ENCODE results near the gene C12orf76.
"Not testable (repeated sequence)": the region's sequence is repeated elsewhere in the genome, so short reads cannot be mapped to it uniquely, and the experiment has no call there.

The C12orf76 gene

DNA sequence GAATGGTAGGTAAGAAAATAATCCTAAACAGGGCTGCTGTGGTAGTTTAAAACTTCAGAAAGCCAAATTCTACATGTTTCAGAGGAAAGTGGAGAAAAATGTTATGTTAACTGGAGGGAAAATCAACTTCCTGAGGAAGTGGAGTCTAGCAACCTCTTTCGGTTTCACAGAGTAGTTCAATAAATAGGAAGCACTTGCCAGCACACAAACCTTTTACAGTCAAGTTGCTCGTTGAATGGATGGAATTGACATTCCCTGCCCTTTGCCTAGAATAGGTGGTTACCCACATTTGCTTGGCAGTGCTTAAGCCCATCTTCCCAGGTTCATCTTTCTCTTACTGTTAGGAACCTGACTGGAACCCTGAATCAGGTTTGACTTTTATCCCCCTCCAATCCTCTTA is 33.2 kb downstream of the C12orf76 start:
- DNase-seq, result no peak

DNA sequence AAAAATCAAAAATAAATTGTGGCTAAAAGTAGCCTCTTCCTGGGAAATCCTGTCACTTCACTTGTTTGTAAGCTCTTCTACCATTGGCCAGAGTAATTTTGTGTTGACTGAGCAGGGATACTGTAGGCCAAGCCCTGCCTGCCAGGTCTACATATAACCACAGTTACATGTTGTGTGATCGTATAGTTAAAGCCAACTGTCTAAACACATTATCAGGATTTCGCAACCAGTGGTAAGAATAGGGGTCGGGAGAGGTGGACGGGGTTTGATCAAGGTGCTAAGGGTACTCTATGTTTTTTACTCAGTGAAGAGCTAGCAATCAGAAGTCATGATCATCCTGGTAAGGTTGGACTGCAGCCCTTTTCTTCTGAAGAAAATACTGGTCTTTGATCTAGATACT is 35.7 kb downstream of the C12orf76 start:
- no peak for DNase-seq

DNA sequence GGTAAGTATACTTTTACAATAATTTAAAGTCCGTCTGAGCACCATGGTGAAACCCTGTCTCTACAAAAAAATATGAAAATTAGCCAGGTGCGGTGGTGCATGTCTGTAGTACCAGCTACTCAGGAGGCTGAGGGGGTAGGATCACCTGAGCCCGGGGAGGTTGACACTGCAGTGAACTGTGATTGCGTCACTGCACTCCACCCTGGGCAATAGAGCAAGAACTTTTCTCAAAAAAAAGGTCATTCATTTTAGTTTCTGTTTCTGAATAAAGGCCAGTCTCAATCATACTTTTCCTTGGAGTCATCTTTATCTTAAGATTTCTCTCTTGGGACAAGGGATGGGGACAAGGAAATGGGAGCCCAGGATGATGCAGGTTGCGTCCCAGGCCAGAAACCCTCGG is 36.2 kb downstream of the C12orf76 start:
- DNase-seq, result peak in 1 of 2 donors; percentile 16

DNA sequence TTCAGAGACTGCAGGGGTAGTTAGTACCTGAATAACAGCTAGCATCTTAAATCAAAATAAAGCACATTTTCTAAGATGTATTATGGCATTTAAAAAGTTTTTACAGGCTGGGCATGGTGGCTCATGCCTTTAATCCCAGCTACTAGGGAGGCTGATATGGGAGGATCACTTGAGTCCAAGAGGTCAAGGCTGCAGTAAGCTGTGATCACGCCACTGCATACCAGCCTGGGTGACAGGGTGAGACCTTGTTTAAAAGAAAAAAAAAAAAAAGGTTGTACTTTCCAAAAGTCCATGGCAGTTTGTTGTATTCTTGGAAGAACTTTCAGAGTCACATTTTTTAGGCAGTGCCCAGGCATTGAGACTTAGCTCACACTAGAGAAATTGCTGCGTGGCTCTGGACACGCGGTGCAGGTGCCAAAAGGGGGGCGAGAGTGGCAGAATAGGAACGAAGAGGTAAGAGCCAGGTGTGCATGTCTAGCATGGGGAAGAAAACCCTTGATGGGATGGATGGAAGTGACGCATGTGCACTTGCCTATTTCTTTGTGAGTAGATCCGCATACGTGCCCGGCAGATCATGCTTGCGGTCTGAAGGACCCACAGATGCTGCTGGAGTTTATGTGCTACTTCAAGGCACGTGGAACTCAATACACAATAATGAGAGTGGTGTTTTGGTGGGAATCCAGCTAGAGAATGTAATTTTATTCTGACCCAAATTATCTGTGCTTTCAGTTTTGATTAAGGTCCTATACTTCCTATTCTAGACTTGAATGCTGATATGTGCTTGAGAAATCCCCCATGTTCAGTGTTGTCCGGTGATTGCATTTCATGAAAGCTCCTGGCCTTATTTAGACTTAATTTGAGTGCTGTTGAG is 37.2 kb downstream of the C12orf76 start:
- peak in 1 of 2 donors; percentile 3 for DNase-seq

DNA sequence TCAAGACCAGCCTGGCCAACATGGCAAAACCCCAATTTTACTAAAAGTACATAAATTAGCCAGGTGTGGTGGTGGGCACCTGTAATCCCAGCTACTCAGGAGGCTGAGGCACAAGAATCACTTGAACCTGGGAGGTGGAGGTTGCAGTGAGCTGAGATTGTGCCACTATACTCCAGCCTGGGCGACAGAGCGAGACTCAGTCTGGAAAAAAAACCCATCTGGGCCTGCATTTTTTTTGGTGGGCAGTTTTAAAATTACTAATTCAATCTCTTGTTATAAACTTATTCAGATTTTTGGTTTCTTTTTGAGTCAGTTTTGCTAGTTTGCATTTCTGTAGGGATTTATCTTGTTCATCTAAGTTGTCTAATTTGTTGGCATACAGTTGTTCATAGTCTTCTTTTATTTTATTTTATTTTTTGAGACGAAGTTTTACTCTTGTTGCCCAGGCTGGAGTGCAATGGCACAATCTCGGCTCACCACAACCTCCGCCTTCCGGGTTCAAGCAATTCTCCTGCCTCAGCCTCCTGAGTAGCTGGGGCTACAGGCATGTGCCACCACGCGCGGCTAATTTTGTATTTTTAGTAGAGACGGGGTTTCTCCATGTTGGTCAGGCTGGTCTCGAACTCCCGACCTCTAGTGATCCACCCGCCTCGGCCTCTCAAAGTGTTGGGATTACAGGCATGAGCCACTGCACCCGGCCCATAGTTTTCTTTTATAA is 39.5 kb downstream of the C12orf76 start:
- not testable (repeated sequence) for DNase-seq

DNA sequence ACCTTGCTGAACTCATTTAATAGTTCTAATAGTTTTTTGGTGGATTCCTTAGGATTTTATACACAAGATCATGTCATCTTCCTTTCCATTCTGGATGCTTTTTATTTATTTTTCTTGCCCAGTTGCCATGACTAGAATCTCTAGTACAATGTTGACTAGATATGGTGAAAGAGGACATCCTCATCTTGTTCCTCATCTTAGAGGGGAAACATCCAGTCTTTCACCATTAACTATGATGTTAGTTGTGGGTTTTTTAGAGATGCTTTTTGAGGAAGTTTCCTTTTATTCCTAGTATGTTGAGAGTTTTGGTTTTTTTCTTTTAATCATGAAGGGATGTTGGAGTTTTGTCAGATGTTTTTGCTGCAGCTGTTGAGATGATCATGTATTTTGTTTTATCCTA is 40.4 kb downstream of the C12orf76 start:
- DNase-seq, result no peak

DNA sequence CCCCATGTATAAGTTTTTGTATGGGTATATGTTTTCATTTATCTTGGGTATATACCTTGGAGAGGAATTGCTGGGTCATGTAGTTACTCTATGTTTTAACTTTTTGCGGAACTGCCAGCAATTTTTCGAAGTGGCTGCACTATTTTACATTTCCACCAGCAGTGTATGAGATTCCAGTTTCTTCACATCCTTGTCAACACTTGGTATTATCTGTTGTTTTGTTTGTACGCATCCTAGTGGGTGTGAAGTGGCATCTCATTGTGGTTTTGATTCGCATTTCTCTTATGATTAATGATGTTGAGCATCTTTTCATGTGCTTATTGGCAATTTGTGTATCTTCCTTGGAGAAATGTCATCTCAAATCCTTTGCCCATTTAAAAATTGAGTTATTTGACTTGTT is 42.2 kb downstream of the C12orf76 start:
- DNase-seq, result no peak

DNA sequence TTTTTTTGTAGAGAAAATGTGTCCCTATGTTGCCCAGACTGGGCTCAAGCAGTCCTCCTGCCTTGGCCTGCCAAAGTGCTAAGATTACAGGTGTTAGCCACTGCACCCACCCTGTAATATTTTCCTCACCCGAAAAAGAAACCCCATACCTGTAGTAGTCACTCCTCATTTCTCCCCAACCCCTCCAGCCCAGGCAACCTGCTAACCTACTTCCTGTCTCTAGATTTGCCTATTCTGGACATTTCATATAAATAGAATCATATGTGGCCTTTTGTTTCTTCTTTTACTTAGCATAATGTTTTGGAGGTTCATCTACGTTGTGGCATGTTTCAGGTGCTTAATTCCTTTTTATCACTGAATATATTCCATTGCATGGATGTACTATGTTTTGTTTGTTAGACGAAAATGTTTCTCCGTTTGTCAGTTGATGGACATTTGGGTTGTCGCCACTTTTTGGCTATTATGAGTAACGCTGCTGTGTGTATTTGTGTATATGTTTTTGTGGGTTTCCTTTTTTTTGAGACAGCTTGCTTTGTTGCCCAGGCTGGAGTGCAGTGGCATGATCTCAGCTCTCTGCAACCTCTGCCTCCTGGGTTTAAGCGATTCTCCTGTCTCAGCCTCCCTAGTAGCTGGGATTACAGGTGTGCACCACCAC is 42.9 kb downstream of the C12orf76 start:
- peak; percentile 8 to 23 for DNase-seq

DNA sequence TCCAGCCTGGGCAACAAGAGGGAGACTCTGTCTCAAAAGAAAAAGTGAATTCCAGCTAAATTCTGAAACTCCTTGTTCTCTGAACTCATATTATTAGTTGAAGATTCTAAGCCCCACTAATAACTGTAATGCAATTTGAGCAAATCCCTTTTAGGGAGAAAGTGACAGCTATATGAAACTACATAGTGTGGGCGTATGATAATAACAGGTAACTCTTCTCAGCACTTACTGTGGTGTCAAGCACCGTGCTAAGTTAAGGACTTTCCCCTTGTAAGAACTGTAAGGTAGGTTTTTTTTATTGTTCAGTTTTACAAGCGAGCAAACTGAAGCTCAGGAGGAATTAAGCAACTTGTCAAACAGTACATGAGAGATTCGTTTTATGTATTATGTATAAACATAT is 43.7 kb downstream of the C12orf76 start:
- DNase-seq, result no peak

DNA sequence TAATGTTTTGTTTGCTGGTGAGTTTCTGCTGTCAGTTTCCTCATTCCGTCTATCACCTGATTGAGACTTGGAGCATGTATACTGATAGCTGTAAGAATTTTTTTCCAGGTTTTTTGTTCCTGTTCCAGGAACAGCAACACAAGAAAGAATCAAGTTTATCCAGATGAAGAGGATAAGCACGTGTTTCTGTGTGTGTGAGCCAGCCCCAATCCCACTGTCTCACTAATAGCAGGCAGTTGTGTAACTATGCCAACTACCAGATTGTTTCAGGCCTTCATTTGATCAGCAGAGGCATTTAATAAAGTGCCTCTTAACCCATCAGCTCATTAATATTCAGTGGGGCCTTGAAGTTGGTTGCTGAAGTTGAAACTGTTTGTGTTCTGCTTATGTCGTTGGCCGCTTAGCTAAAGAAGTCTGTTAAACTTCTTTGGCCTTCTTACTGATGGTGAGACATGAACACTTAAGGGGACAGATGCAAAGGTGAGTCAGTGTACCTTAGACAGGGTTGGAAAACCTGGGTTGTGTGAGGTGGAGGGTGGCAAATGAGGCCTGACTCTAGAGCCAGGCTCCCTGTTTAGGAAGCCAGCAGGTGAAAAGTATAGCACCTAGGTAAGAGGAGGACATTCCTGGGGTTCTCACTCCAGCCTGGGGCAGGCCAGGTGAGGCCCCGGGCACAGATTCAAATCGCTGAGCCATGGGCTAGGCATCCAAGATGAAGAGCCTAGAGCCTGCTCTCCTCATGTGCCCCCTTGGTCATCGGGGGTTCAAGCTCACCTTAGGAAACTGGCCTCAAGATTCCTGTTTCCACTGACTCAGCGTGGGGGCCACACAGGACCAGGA is 45.4 kb downstream of the C12orf76 start:
- no peak for DNase-seq

DNA sequence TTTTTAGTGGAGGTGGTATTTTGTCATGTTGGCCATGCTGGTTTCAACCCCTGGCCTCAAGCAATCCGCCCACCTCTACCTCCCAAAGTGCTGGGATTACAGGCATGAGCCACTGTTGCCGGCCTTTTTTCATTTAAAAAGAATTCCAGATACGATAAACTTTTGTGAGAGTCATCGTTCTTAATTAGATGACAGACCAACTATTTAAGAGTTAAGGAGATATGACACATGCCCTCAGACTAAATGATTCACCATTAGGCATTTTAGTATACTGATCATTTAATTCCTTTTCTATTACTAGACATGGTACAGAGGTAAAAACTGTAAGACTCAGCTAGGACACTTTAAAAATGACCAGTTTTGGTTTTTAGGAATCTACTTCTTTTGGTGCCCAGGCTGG is 46.7 kb downstream of the C12orf76 start:
- DNase-seq, result no peak

DNA sequence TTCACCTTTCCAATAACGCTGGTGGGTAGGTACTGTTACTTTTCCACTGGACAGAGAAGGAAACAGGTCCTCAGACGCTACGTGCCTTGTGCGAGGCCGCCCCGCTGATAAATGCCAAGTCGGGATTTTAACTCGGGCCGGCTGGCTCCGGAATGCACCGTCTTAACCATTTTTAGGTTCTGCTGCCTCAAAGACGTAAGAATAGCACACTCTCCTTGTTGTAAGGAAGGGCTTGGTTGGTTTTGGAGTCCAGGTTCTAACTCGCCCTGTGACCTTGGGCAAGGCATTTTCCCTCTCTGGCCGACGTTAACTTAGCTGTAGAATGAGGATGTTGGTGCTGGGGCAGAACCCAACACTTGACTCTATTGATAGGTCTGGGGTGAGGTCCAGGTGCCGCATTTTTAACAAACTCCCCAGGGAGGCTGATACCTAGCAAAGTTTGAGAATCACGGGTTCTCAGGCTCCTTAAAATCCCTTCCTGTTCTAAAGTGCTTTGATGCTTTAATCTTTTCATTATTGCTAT is 48.3 kb downstream of the C12orf76 start:
- no peak for DNase-seq

DNA sequence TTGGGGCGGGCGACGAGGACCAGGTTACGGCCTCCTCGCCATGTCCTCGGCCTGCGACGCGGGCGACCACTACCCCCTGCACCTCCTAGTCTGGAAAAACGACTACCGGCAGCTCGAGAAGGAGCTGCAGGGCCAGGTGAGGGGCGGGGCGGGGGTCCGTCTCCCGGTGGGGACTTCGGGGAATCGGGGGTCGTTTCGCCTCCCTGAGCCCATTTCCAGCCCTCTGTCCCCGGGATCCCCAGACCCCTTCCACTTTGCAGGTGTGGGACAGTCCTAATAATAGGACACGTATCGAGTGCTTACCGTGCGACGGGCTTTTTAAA is 48.7 kb downstream of the C12orf76 start:
- DNase-seq, result peak in 1 of 2 donors; percentile 16

DNA sequence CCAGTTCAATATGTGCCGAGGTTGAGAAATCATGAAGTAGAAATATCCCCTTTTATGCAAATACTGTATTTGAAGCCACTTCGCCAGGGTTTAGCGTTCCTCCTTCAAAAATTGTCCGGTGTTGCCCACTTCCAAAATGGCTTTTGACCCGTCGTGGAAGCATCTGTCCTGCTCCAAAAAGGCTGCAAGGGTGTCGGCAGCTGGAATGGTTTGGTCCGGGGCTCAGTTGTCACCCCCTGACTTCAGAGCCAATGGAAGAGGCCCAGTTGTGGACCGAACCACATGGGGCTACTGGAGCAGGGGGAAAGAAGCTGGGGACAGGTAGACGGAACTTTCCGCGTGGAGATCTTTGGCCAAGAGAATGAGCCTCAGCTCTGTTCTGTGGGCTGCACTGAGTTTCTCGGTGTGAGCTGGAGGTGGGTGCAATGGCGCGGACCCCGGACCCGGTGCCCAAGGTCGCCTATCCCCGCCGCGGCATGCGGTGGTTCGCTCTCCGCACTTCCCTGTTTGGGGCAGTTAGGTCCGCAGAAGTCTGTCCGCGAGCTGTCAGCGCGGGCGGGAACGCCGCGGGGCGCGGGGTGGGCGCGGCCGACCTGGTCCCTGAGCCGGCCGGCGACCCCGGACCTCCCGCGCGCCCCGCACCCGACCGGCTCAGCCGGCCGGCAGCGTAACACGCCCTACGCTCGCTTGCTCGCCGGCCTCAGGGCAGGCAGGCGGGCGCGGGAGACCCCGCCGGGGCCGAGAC is 49.2 kb downstream of the C12orf76 start, which contains the start of gene ANKRD13A:
Gene ANKRD13A, plus strand, starts transcription at position 527 of the 745 bp plus-strand sequence. CDS start 259 bp downstream, outside the sequence.
- peak; percentile 86 for DNase-seq

DNA sequence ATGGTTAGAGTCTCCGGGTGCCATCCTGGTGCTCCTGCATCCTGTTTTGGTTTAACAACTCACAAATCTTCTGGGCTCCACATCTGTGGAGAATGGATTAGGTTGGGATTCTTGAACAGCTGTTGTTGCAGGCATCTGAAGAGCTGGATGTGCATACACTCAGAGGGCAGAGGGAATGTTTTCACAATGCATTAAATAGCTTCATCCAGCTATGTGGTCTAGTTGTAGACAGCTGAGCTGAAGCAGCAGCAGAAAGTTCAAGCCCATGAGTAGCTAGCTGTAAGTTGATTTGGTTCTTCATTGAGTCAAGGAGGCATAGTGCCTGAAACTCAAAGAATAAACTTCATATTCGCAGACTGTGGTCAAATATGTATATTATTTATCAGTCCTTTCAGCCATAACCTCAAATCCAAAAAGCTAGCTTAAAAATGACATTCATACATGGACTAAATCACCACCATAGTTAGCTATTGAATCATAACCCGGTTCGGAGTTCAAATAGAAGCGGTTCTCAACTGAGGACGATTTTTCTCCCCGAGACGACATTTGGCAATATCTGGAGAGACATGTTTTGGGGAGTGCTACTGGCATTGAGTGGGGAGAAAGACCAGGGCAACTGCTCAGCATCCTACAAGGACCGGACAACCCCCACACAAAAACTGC is 50.0 kb downstream of the C12orf76 start:
- no peak for DNase-seq

DNA sequence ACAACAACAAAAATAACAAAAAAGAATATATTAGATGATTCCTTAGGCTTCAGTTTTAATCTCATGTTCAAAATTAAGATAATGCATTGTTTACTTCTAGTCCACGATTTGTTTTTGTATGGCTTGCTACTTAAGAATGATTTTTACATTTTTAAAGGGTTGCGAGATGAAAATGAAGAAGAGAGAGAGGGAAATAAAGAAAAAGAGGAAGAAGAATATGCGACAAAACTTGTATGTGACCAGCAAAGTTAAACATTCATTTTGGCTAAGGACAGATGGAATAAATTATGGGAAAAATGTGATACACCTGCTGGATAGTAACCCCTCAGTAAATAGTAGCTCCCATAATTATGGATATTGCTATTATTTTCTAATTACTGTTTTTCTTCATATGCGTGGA is 50.9 kb downstream of the C12orf76 start:
- no peak for DNase-seq

DNA sequence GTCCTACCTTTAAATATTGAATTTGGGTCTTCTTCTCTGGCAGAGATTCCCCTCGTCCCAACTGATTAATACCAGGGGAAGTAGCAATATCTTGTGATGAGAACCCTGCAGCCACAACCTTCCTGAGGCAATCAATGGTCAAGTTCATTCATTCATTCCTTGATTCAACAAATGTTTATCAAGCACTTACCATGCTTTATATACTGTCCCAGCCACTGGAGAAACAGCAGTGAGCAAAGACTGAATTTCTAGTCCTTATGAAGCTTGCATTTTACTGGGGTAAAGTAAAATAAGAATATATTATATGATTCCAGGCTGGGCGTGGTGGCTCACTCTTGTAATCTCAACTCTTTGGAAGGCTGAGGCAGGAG is 51.9 kb downstream of the C12orf76 start:
- DNase-seq, result no peak

DNA sequence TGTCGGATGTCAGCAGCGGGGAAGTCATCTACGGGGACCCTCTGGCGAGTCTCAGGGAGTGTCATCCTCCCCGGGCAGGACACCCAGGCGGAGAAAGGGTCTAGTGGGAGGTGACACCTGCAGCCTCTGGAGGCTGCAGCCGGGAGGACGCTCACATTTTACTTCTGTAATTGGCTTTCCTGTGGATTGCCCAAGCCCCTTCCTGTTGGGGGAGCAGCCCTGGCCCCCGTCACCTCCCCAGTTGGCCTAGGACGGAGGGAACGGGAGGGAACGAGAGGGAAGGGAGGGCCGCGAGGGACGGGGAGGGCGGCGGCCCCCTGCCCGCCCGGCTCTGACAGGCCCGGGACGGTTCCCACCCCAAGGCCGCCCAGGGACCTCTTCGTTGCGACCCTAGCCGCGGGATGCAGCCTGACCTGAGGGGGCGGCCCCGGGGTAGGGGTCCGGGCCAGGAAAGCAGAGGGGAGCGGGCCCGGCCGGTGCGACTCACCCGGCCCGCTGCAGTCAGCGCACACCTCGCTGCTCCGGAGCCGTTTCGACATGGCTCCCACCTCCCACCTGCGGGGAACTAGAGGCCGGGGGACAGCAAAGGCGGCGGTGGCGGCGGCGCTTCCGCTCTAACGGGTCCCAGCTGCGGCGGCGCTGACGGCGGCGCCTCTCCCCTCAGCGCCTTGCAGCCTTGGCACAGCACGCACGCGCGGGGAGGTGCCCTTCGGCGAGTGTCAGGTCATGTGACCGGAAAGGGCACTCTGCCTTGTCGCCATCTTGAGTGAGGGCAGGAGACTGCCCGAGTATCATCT is 52.4 kb downstream of the C12orf76 start, which contains the start of gene GIT2:
Gene GIT2, minus strand, starts transcription at position 683 of the 797 bp plus-strand sequence. Its CDS starts 144 bp downstream, at position 539.
- DNase-seq, result peak; percentile 90 to 95

DNA sequence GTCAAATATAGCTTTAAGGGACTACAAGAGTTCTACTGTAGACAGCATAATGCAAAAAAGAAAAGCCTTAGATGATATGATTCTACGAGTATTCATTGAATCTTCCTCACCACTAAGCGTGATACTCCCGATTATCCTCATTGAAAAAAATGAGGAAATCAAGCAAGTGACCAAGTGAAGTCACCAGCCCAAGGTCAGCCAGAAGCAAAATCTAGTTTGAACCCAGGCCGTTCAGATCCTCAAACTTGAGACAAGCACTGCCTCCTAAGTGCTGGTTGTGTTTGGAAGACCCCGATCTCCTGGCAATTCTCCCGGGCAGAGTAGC is 53.0 kb downstream of the C12orf76 start:
- DNase-seq, result no peak

Data from activated CD4-positive, alpha-beta T cell treated with anti-CD3 and anti-CD28 coated beads for 4 hours (primary cell).